ENCODE results near the gene TRIM65. TPM values are rescaled to one million over a fixed set of nuclear protein-coding genes. Genes with fewer than 3 reads are reported as not detected.

TRIM65 gene
- total and polyA plus RNA-seq, 2 of the 13 experiments (the other 11 are each of a cell fraction or from before 2014, with no cell fraction given) = 10.3 to 22.4 TPM

GRCh38 chr17:75914643-75915267 is 18.0 kb upstream of the TRIM65 start (continued):
- TF ChIP-seq ZNF687 (CRISPR knock-in tag; IDR thresholded peaks at IDR 0.05) = peak; percentile 73
- TF ChIP-seq STAT6 (CRISPR knock-in tag; IDR thresholded peaks at IDR 0.05; ENCODE audit: borderline replicate concordance) = no peak
- no peak for TF ChIP-seq ZNF644 (CRISPR knock-in tag; IDR thresholded peaks at IDR 0.05; ENCODE audit: low read depth)
- no peak for TF ChIP-seq ZNF629 (CRISPR knock-in tag; conservative IDR thresholded peaks at IDR 0.05)
- TF ChIP-seq KDM5A (IDR thresholded peaks at IDR 0.05; ENCODE audit: borderline replicate concordance, low read length) = no peak
- TF ChIP-seq IKZF1 (IDR thresholded peaks at IDR 0.05) = no peak
- no peak for TF ChIP-seq ZNF18 (CRISPR knock-in tag; IDR thresholded peaks at IDR 0.05; ENCODE audit: insufficient replicate concordance)
- no peak for TF ChIP-seq ZNF260 (CRISPR knock-in tag; IDR thresholded peaks at IDR 0.05; ENCODE audit: borderline replicate concordance, low read depth)
- TF ChIP-seq ZFP36 (IDR thresholded peaks at IDR 0.05; ENCODE audit: borderline replicate concordance, low read depth, low read length, partially characterized antibody) = no peak
- no peak for TF ChIP-seq ZNF567 (CRISPR knock-in tag; IDR thresholded peaks at IDR 0.05; ENCODE audit: borderline replicate concordance)
- peak; percentile 43; the same call in 1 of the 2 replicates for TF ChIP-seq SP5 (CRISPR knock-in tag; IDR thresholded peaks at IDR 0.05; ENCODE audit: borderline replicate concordance, low read depth)
- TF ChIP-seq ZNF800 (CRISPR knock-in tag; IDR thresholded peaks at IDR 0.05) = no peak
- TF ChIP-seq ATF6 (CRISPR knock-in tag; conservative IDR thresholded peaks at IDR 0.05) = no peak

Measured in HepG2 (cell line).